HG02852 (cell line): ENCODE measurements around the gene NHP2.
"Not testable (repeated sequence)": the region's sequence is repeated elsewhere in the genome, so short reads cannot be mapped to it uniquely, and the experiment has no call there.

Experiments used
- ATAC-seq: cut with Tn5 transposase; IDR thresholded peaks from one replicate; pipeline ENCODE4 v1.9.1; 2021; ENCODE audit warnings: mild to moderate bottlenecking, moderate library complexity; ENCODE audit not compliant: unreplicated experiment

Gene NHP2

GRCh38 chr5:178153530-178154340, at the start of gene NHP2:
TSS of gene NHP2 (minus strand) at chr5:178153885. CDS start at chr5:178153817, 68 bp downstream.
- peak; percentile 96 for ATAC-seq

GRCh38 chr5:178202541-178202940, 48.9 kb upstream of the NHP2 start:
- ATAC-seq: no peak

- ATAC-seq: no peak
These were observed 48.2 kb upstream of the NHP2 start for GRCh38 chr5:178201927-178202235.

GRCh38 chr5:178201221-178201926, 47.7 kb upstream of the NHP2 start:
- ATAC-seq: no peak

GRCh38 chr5:178199581-178200434, 46.1 kb upstream of the NHP2 start:
- ATAC-seq: no peak

- no peak for ATAC-seq
These were observed 45.0 kb upstream of the NHP2 start for GRCh38 chr5:178198706-178199105.

- not testable (repeated sequence) for ATAC-seq
These were observed 44.5 kb upstream of the NHP2 start for GRCh38 chr5:178198151-178198550.

GRCh38 chr5:178196986-178197385, 43.3 kb upstream of the NHP2 start:
- no peak for ATAC-seq

GRCh38 chr5:178196281-178196812, 42.7 kb upstream of the NHP2 start:
- no peak for ATAC-seq

GRCh38 chr5:178194026-178194425, 40.3 kb upstream of the NHP2 start:
- no peak for ATAC-seq

- ATAC-seq: no peak
These were observed 39.6 kb upstream of the NHP2 start for GRCh38 chr5:178193251-178193809.

- ATAC-seq: no peak
These were observed 39.1 kb upstream of the NHP2 start for GRCh38 chr5:178192787-178193186.

- ATAC-seq: no peak
These were observed 38.6 kb upstream of the NHP2 start for GRCh38 chr5:178192244-178192643.

- ATAC-seq: no peak
These were observed 38.0 kb upstream of the NHP2 start for GRCh38 chr5:178191661-178192060.

GRCh38 chr5:178189433-178189832, 35.7 kb upstream of the NHP2 start:
- no peak for ATAC-seq

- ATAC-seq: no peak
These were observed 33.3 kb upstream of the NHP2 start, which contains the start of gene GMCL2 for GRCh38 chr5:178187014-178187413. TSS of gene GMCL2 (minus strand) at chr5:178187371. CDS start at chr5:178187299, 72 bp downstream.

- no peak for ATAC-seq
These were observed 32.7 kb upstream of the NHP2 start for GRCh38 chr5:178186427-178186826.

- ATAC-seq: no peak
These were observed 28.6 kb upstream of the NHP2 start for GRCh38 chr5:178182158-178182876.

- ATAC-seq: no peak
These were observed 26.6 kb upstream of the NHP2 start for GRCh38 chr5:178180141-178180863.
